ENCODE results near the gene SPAG17.
A peak's percentile ranks its signal among the peaks of the same experiment; 100 is the strongest.

The SPAG17 gene

DNA sequence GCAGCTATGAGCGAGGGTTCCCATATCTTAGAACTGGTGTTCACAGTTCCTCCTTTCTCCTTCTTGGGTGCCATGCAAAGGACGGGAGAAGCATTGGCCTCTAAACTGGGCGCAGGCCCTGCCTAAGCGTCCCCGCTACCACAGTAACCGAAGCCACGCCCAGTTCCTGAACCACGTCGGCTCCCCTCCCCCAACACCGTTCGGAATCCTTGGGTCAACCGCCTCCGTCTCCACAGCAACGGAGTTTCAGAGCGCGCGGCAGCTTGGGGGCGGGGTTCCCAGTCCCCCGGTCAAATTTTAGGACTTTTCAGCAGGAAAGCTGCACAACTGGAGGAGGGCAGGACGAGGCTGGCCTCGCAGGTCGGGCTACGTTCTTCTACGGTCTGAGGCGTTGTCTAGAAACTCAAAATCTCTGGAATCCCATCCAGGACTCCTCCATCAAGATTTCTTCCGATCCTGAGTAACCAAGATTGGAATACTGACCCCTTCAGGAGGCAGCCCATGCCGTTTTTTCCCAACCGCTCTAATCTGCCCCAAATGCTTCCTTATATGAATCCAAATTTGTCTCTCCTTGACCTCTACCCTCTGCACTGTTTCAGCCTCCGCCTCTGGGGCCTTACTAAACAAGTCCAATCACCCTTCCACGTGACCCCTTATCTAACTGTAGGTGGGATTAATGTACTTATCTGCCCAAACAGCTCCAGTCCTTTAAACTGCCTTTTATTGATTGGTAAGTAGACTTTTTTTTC lies at the start of gene SPAG17:
TSS of gene SPAG17 (minus strand) at position 145 of the 749 bp plus-strand sequence. CDS start at position 74, 71 bp downstream.
- no peak for DNase-seq

DNA sequence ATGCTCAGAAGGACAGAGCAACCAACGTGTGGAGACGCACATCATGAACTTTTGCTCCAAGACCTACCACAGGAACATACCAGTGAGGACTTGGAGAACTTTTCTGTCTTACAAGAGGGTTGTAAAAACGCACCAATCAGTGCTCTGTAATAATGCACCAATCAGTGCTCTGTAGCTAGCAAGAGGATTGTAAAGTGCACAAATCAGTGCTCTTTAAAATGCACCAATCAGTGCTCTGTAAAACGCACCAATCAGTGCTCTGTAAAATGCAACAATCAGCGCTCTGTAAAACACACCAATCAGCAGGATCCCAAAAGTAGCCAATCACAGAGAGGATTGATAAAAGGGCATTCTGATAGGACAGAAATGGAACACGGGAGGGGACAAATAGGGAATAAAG lies 40.4 kb upstream of the SPAG17 start:
- DNase-seq = no peak

DNA sequence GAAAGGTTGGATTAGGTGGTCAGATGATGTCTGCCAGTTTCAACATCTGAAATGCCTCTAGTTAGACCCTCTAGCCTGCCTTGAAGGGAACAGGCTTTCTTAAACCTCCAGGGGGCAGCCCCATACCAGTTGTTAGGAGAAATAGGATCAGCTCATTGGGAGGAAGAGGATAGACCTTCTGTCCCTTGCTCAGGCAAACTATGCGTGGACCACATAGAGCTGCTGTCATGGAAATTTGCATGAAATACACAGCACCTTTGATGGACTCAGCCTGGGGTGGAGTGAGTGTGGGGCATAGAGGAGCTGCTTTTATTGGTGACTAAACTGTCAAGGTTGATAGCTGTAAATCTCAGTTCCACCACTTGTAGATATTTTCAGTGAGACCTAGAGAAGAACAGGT lies 38.4 kb upstream of the SPAG17 start:
- DNase-seq = peak; percentile 17 to 58

DNA sequence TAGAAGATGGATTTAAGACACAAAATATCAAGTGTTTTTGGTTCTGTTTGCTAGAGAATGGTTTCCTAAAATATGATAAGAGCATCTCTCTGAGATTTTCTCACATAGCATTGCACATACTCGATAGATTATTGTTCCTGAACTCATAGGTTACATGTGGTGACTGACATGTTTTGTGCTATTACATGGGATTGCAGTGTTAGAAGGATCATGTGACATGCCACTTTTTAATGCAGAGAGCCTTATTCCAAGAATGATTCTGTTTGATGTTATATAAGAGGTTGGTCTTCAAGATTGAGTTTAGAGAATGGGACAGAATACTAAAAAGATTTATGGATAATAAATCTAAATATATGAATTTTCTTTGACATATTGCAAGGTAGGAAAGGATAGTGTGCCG lies 34.4 kb upstream of the SPAG17 start:
- no peak for DNase-seq

DNA sequence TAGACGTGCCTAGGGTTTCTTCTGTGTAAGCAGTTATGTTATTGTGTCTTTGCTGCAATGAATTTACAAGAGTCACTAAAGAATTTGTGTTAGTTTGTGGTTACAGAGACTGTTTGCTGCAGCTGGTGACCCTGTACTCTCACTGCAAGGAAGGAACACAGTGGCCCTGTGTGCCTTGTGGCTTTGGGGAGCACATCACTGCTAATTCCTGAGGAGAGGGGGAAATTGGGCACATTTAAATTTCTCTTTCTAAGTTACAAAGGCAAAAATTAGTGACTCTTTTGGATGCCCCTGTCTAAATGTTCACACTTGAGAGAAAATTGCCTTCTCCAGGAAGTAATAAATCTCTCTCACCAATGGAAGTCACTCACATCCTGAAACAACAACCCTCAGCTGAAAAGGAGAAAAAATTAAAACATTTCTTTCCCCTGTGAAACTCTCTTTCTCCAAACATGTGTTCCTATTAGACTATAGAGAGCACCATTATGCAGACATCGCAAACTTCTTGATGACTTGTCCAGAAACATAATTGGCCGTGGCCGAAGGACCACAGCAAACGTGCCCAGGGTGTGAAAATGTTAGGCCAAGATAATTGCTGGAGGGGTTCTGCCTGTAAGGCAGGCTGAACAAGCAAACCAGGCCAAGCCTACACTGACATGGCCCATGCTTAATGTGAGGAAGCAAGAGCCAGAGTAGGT lies 32.3 kb upstream of the SPAG17 start:
- DNase-seq = no peak

- no peak for DNase-seq
Observed at GRCh38 chr1:118214866-118215265, 29.8 kb upstream of the SPAG17 start.

- DNase-seq = no peak
Observed at GRCh38 chr1:118210723-118211110, 25.7 kb upstream of the SPAG17 start.

- peak; percentile 61 to 78 for DNase-seq
Observed at GRCh38 chr1:118210051-118210722, 25.2 kb upstream of the SPAG17 start.

- DNase-seq = no peak
Observed at GRCh38 chr1:118209648-118210047, 24.6 kb upstream of the SPAG17 start.

GRCh38 chr1:118206966-118207365 lies 21.9 kb upstream of the SPAG17 start:
- no peak for DNase-seq

- peak; percentile 53 to 82 for DNase-seq
Observed at GRCh38 chr1:118204648-118205047, 19.6 kb upstream of the SPAG17 start.

DNA sequence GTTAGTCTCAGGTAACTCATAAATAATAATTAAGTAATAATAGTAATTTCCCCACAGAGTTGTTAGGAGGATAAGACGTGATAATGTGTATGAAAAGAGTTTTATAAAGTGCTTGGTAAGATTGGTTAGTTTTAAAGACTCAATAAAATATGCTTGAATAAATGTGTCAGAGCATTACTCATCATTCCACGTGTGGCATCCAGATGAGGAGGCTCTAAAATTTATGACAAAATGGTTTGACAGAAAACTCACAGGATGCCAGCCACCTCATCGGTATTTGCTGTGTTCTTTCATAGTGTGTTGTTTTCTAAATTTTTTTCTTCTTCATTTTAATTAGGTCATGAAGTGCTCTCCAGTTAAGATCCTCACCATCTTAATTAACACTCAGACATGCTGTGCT lies 19.1 kb upstream of the SPAG17 start:
- no peak for DNase-seq

- no peak for DNase-seq
Observed at GRCh38 chr1:118202076-118202608, 17.1 kb upstream of the SPAG17 start.

GRCh38 chr1:118201524-118201923 lies 16.5 kb upstream of the SPAG17 start:
- DNase-seq = no peak

DNA sequence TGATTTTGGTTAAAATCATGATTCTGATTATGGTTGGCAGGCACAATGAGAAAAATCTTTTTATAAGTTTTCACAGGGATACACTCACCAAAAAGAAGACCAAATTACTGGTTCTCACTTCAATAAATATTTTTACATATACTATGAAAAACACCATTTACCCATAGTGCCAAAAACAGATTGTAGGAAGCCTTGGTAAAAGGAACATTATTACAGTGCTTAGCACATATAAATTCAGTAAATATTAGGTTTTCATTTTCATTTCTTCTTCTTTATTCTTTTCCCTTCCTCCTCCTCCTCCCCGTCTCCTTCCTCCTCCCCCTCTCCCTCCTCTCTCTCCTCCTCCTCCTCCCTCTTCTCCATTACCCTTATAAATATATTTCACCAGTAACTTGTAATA lies 15.8 kb upstream of the SPAG17 start:
- DNase-seq = no peak

- DNase-seq = no peak
Observed at GRCh38 chr1:118190561-118190960, 5.5 kb upstream of the SPAG17 start.

GRCh38 chr1:118189564-118189963 lies 4.5 kb upstream of the SPAG17 start:
- peak in 1 of 2 experiments; percentile 35 for DNase-seq

DNA sequence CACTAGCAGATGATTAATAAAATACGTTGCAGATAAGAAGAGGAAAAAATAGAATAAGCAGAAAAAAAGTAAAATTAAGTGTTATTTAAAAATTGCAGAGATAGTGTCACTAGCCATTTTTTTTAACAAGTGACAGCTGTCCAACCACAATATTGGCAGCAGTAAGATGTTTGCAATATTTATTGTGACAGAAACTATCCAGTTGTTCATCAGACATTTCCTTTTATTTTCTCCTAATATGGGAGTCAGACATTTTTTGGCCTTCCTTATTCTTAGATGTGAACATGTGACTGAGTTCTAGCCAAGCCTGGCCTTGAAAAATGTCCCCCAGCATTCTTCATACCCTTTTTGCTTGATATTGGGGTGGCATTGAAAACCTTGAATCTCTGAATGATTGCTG lies 3.4 kb upstream of the SPAG17 start:
- DNase-seq = peak in 1 of 2 experiments; percentile 33

DNA sequence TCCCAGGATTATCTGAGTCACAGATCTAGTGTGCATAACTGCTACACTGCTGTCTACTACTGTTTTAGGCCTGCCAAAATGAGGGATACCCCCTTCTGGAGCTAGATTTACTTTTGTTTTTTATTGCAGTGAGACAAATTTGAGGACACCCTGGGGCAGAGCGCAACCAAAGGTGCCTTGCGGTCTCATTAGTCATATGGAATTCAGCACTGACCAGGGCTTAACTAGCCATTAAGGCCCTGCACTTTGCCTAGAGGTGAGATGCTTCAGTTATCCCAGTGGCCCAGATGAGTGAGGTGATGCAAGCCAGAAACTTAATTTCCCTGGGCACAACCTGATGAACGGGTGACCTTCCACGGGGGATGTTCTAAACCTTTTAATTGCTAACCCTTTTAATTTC lies 998 bp upstream of the SPAG17 start:
- DNase-seq = no peak

DNA sequence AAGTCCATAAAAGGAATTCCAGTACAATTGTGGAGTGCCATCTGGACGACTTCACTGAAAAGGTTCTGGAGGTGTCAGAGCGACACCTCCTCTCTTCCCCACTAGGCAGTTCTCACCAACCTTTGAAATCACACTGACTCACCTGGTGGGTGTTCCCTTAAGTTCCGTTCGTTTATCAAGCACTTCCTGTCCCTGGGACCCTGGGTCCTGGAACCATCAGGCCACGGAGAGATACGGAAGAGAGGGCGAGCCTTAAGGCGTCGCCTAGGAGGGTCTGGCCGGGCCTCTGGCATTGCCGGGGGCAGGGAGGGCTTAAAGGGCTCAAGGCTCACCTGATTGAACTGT lies 317 bp downstream of the SPAG17 start:
- DNase-seq = no peak

DNA sequence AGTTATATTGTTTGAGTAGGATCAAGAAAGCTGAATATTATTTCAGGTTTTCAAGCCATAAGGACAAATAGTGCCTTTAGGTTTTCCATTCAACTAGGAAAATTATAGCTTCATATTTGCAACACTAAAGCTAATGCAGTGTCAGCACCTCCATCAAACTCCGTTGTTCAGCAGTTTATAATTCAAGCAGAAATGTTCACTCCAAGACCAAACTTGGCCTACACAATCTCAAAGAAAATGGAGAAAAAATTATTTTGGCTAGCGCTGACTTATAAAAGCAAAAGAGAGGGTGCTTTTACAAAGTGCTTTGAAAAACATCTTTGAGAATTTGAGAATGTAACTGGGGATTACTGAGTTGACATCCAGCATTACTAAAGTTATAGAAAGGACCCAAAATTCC lies 1.4 kb downstream of the SPAG17 start:
- no peak for DNase-seq

DNA sequence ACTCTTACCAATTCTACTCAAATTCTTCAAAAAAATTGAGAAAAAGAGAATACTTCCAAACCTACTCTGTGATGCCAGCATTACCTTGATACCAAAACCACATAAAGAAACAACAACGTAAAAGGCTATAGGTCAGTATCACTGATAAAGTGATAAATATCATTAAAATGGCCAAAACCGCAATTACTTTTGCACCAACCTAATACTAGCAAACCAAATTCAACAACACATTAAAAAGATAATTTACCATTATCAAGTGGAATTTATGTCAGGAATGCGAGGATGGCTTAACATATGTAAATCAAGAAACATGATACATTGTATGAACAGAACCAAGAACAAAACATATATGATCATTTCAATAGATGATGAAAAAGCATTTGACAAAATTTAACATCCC lies 7.0 kb downstream of the SPAG17 start:
- no peak for DNase-seq

DNA sequence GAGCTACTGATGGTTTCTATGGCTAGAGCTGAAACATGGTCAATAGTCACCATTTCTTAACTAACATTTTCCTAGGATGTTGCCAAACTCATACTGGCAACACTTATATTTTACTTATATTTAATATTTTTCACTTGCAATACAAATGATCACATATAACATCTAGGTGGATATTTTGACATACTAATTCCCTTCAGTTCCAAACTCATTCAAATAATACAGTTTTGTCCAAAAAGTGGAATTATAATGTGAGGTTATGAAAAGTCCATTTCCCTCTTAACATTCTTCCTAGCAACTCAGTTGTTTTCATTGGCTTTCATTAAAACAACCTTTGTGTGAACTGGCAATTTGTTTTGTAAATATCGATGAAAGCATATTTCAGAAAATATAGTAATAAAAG lies 16.0 kb downstream of the SPAG17 start:
- DNase-seq = no peak

DNA sequence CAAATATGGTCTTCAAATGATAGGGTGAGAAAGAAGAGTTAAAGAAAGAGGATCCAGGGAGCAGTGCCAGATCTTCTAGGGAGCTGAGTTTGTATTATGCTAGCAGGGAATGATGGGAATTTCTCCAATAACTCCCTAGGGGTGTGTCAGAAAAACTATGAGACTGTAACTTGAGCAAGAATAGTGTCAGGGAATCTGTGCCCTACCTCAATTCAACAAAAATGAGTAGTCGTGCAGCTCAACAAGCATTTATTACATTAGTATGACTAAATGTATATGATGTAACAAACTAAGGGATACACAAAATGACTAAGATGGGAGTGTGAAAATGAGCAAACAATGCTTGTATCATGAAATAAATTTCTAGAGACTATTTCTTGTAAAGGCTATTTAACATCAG lies 24.2 kb downstream of the SPAG17 start:
- DNase-seq = no peak

All from NCI-H446 (cell line).